Astrocyte (in vitro differentiated cells and primary cell): Measurements from ENCODE around the gene DET1.

Experiments used
- CTCF ChIP-seq: IDR thresholded peaks from 2 replicates; pipeline ENCODE4 v1.5.1; 2011; ENCODE audit warnings: low read depth, mild to moderate bottlenecking, inconsistent platforms, low read length, moderate library complexity; ENCODE audit not compliant: insufficient read depth
- EZH2 ChIP-seq: IDR thresholded peaks from 2 replicates; pipeline ENCODE4 v1.6.1; 2012; ENCODE audit warnings: mild to moderate bottlenecking, low read length, inconsistent platforms; ENCODE audit not compliant: insufficient read depth

- TF ChIP-seq CTCF (no peak), EZH2 (no peak)
Observed at GRCh38 chr15:88506628-88507027, 39.9 kb downstream of the DET1 start.
